Upper lobe of left lung (tissue), 4 donors: ENCODE data around the gene MX2.

Source experiments
- POLR2A ChIP-seq, 4 donors: fragments of 450-650 bp; IDR thresholded peaks; one replicate each; pipeline ENCODE4 v1.5.1; 2016 to 2017; ENCODE audit warnings: antibody characterized with exemption in 4 of 4, mild to moderate bottlenecking in 2 of 4
- TF ChIP-seq, protein P1 (sequence below), 6 experiments: fragments of 450-650 bp in 4 of 6; fragments of 200-600 bp in 2 of 6; sonication (generic) in 2 of 6; IDR thresholded peaks; one replicate each; pipeline ENCODE4 v1.5.1; 2016 to 2019; ENCODE audit warnings: antibody characterized with exemption in 6 of 6

DNA sequence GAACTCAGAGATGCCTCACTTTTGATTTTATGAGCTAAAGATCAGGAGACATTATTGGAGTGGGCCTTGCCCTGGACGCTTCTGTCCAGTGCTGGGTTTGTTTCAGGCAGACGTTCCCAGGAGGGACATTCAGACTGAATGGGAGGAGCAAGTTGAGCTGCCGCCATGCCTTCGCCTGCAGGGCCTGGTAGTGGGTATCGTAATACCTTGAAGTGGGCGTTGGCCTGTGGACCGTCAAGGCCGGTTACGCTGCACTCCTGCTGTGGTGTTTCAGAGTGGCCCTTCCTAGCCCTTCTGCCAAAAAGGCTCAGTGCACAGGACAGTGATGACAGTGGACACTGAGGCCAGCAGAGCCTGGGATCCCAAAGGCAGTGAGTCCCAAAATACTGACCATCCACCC lies 43.6 kb upstream of the MX2 start:
- TF ChIP-seq POLR2A (IDR thresholded peaks at IDR 0.05) = no peak
- TF ChIP-seq, protein P1, sequence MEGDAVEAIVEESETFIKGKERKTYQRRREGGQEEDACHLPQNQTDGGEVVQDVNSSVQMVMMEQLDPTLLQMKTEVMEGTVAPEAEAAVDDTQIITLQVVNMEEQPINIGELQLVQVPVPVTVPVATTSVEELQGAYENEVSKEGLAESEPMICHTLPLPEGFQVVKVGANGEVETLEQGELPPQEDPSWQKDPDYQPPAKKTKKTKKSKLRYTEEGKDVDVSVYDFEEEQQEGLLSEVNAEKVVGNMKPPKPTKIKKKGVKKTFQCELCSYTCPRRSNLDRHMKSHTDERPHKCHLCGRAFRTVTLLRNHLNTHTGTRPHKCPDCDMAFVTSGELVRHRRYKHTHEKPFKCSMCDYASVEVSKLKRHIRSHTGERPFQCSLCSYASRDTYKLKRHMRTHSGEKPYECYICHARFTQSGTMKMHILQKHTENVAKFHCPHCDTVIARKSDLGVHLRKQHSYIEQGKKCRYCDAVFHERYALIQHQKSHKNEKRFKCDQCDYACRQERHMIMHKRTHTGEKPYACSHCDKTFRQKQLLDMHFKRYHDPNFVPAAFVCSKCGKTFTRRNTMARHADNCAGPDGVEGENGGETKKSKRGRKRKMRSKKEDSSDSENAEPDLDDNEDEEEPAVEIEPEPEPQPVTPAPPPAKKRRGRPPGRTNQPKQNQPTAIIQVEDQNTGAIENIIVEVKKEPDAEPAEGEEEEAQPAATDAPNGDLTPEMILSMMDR (IDR thresholded peaks at IDR 0.05) = no peak
